Right atrium auricular region (tissue), 2 donors: ENCODE results near the gene CENPVL3. TPM values are rescaled to one million over a fixed set of nuclear protein-coding genes. Genes with fewer than 3 reads are reported as not detected.

ENCODE experiments used
- DNase-seq: peaks from one replicate; pipeline ENCODE4 v3.0.0-alpha.2; 2019; ENCODE audit warnings: low spot score
- H3K27ac ChIP-seq, 2 donors: fragments of 200-600 bp; sonication (generic); 1 replicate in 1 of 2; 2 replicates in 1 of 2; pipeline ENCODE4 v1.5.1; 2016 to 2019
- H3K27me3 ChIP-seq, 2 donors: fragments of 200-600 bp; sonication (generic); one replicate each; pipeline versions ENCODE4 v1.5.1 to v1.6.0; 2017 to 2019
- H3K36me3 ChIP-seq: fragments of 200-600 bp; sonication (generic); one replicate; pipeline ENCODE4 v1.5.1; 2016
- H3K4me1 ChIP-seq, 2 donors: fragments of 200-600 bp; sonication (generic); one replicate each; pipeline versions ENCODE4 v1.5.1 to v1.6.0; 2017 to 2019
- H3K4me3 ChIP-seq, 2 donors: fragments of 200-600 bp; sonication (generic); 1 replicate in 1 of 2; 2 replicates in 1 of 2; pipeline ENCODE4 v1.5.1; 2017 to 2019; ENCODE audit warnings: mild to moderate bottlenecking in 1 of 2, moderate library complexity in 1 of 2
- H3K9me3 ChIP-seq, 2 donors: fragments of 200-600 bp; sonication (generic); one replicate each; pipeline ENCODE4 v1.5.1; 2019
- CTCF ChIP-seq, 2 donors: fragments of 200-600 bp; sonication (generic); IDR thresholded peaks; one replicate each; pipeline ENCODE4 v1.5.1; 2019; ENCODE audit warnings: antibody characterized with exemption in 2 of 2
- total RNA-seq, 2 donors: library from RNA; depleted of rRNA; stranded (reverse); fragments of >200 nt; gene quantifications; one replicate each; pipeline ENCODE4 v1.1.0, GENCODE V29; 2016

Gene CENPVL3
- total RNA-seq, 2 donors from 2014 or later = not detected

GRCh38 chrX:51568586-51568985, 50.1 kb downstream of the CENPVL3 start:
- H3K27me3 ChIP-seq = no peaks in the 10 kb centered on the region
- no peak for TF ChIP-seq CTCF (IDR thresholded peaks at IDR 0.05)
- H3K9me3 ChIP-seq = peaks cover 0 to 2% of the 10 kb centered on the region in 2 donors
- H3K4me1 ChIP-seq = no peaks in the 10 kb centered on the region
- no peak overlapping the region for H3K27ac ChIP-seq
- no peaks in the 10 kb centered on the region for H3K36me3 ChIP-seq
- H3K4me3 ChIP-seq = no peak overlapping the region
- DNase-seq = no peak

Other genes starting within 250 kb of the CENPVL3 start
- gene NUDT11, start 122.3 kb downstream of the CENPVL3 start, total RNA-seq = under 1 TPM in 1 of 2 donors, not detected in 1; 0.75 TPM
- gene CENPVL2, start 63.9 kb upstream of the CENPVL3 start, total RNA-seq = not detected
- gene CENPVL1, start 91.6 kb upstream of the CENPVL3 start, total RNA-seq = not detected
- gene GSPT2, start 124.5 kb upstream of the CENPVL3 start, total RNA-seq = 1 to 10 TPM; 5.9 to 6.7 TPM